Vagina (tissue), 2 donors: Measurements from ENCODE around the gene SAG. TPM values are rescaled to one million over a fixed set of nuclear protein-coding genes. Genes with fewer than 3 reads are reported as not detected.

Experiments
- DNase-seq, 2 donors: peaks; one replicate each; pipeline ENCODE4 v3.0.0-alpha.2; 2017; ENCODE audit errors: extremely low spot score in 2 of 2
- H3K27ac ChIP-seq: fragments of 200-600 bp; sonication (generic); one replicate; pipeline ENCODE4 v1.5.1; 2019
- H3K27me3 ChIP-seq: fragments of 200-600 bp; sonication (generic); one replicate; pipeline ENCODE4 v1.5.1; 2019
- H3K36me3 ChIP-seq, 2 donors: fragments of 200-600 bp; sonication (generic); one replicate each; pipeline ENCODE4 v1.5.1; 2017 to 2019
- H3K4me1 ChIP-seq: fragments of 200-600 bp; sonication (generic); one replicate; pipeline ENCODE4 v1.5.1; 2019
- H3K4me3 ChIP-seq, 2 donors: fragments of 200-600 bp; sonication (generic); 1 replicate in 1 of 2; 2 replicates in 1 of 2; pipeline ENCODE4 v1.5.1; 2016 to 2019
- H3K9me3 ChIP-seq: fragments of 200-600 bp; sonication (generic); one replicate; pipeline ENCODE4 v1.5.1; 2019
- CTCF ChIP-seq, 3 experiments: fragments of 450-650 bp in 2 of 3; fragments of 200-600 bp in 1 of 3; sonication (generic) in 1 of 3; IDR thresholded peaks; one replicate each; pipeline ENCODE4 v1.5.1; 2017 to 2019; ENCODE audit warnings: antibody characterized with exemption in 3 of 3, mild to moderate bottlenecking in 2 of 3, moderate library complexity in 2 of 3
- POLR2A ChIP-seq, 2 donors: fragments of 450-650 bp; IDR thresholded peaks; one replicate each; pipeline ENCODE4 v1.6.1; 2017; ENCODE audit warnings: antibody characterized with exemption in 2 of 2, mild to moderate bottlenecking in 2 of 2, moderate library complexity in 2 of 2
- POLR2AphosphoS5 ChIP-seq, 2 donors: sonication (generic); formaldehyde crosslinking; IDR thresholded peaks; one replicate each; pipeline ENCODE4 v1.9.0; 2017; ENCODE audit warnings: antibody characterized with exemption in 2 of 2, mild to moderate bottlenecking in 2 of 2, low read depth in 1 of 2; ENCODE audit not compliant: insufficient read depth in 1 of 2
- intact Hi-C: fragments of 100-400 bp; cut with DNase I; formaldehyde crosslinking; loops from one replicate; pipeline ENCODE4 v1.15.1; 2023
- total RNA-seq: library from RNA; depleted of rRNA; stranded (reverse); fragments of >200 nt; gene quantifications from one replicate; pipeline ENCODE4 v1.2.3, GENCODE V29; 2016

Gene SAG
- total RNA-seq, 1 donor from 2014 or later: not detected

- no peak overlapping the region for H3K4me3 ChIP-seq
- peaks cover 0 to 10% of the 10 kb centered on the region in 2 donors for H3K36me3 ChIP-seq
- TF ChIP-seq CTCF (IDR thresholded peaks at IDR 0.05) (no peak), POLR2AphosphoS5 (IDR thresholded peaks at IDR 0.05; ENCODE audit: insufficient read depth in 1 of 2, low read depth in 1 of 2) (no peak), POLR2A (IDR thresholded peaks at IDR 0.05) (no peak)
- intact Hi-C loops: no loop called here
- no peak for DNase-seq
- H3K27me3 ChIP-seq: no peaks in the 10 kb centered on the region
- H3K9me3 ChIP-seq: no peaks in the 10 kb centered on the region
- peaks cover 12% of the 10 kb centered on the region for H3K4me1 ChIP-seq
- H3K27ac ChIP-seq: no peak overlapping the region
Measured at GRCh38 chr2:233360771-233361176, 53.2 kb downstream of the SAG start.

GRCh38 chr2:233361297-233361696 is 53.7 kb downstream of the SAG start:
- peaks cover 9% of the 10 kb centered on the region for H3K4me1 ChIP-seq

GRCh38 chr2:233362742-233363141 is 55.1 kb downstream of the SAG start:
- no peak for TF ChIP-seq CTCF (IDR thresholded peaks at IDR 0.05)
- no peak for TF ChIP-seq POLR2A (IDR thresholded peaks at IDR 0.05)
- TF ChIP-seq POLR2AphosphoS5 (IDR thresholded peaks at IDR 0.05; ENCODE audit: insufficient read depth in 1 of 2, low read depth in 1 of 2): no peak
- intact Hi-C loops: no loop called here
- H3K4me3 ChIP-seq: no peak overlapping the region
- H3K9me3 ChIP-seq: no peaks in the 10 kb centered on the region
- H3K27me3 ChIP-seq: no peaks in the 10 kb centered on the region
- H3K36me3 ChIP-seq: peaks cover 0 to 10% of the 10 kb centered on the region in 2 donors
- H3K4me1 ChIP-seq: no peaks in the 10 kb centered on the region
- H3K27ac ChIP-seq: no peak overlapping the region
- no peak for DNase-seq

More at GRCh38 chr2:233361297-233361696, 53.7 kb downstream of the SAG start:
- DNase-seq: no peak
- intact Hi-C loops: no loop called here
- Histone ChIP-seq H3K9me3 (no peaks in the 10 kb centered on the region), H3K36me3 (peaks cover 0 to 10% of the 10 kb centered on the region in 2 donors), H3K27ac (no peak overlapping the region), H3K27me3 (no peaks in the 10 kb centered on the region), H3K4me3 (no peak overlapping the region)
- TF ChIP-seq POLR2A (IDR thresholded peaks at IDR 0.05) (no peak), POLR2AphosphoS5 (IDR thresholded peaks at IDR 0.05; ENCODE audit: insufficient read depth in 1 of 2, low read depth in 1 of 2) (no peak), CTCF (IDR thresholded peaks at IDR 0.05) (no peak)

GRCh38 chr2:233363744-233364235 is 56.2 kb downstream of the SAG start:
- peaks cover 0 to 10% of the 10 kb centered on the region in 2 donors for H3K36me3 ChIP-seq
- intact Hi-C loops: no loop called here
- no peak for TF ChIP-seq POLR2A (IDR thresholded peaks at IDR 0.05)
- no peak for TF ChIP-seq CTCF (IDR thresholded peaks at IDR 0.05)
- no peak for TF ChIP-seq POLR2AphosphoS5 (IDR thresholded peaks at IDR 0.05; ENCODE audit: insufficient read depth in 1 of 2, low read depth in 1 of 2)
- H3K4me3 ChIP-seq: no peak overlapping the region
- peaks cover 2% of the 10 kb centered on the region for H3K4me1 ChIP-seq
- H3K9me3 ChIP-seq: no peaks in the 10 kb centered on the region
- no peak overlapping the region for H3K27ac ChIP-seq
- DNase-seq: no peak
- no peaks in the 10 kb centered on the region for H3K27me3 ChIP-seq

GRCh38 chr2:233365861-233366520 is 58.4 kb downstream of the SAG start:
- TF ChIP-seq POLR2AphosphoS5 (IDR thresholded peaks at IDR 0.05; ENCODE audit: insufficient read depth in 1 of 2, low read depth in 1 of 2): no peak
- no peak for TF ChIP-seq CTCF (IDR thresholded peaks at IDR 0.05)
- no peak for TF ChIP-seq POLR2A (IDR thresholded peaks at IDR 0.05)
- Histone ChIP-seq H3K36me3 (peaks cover 0 to 10% of the 10 kb centered on the region in 2 donors), H3K9me3 (no peaks in the 10 kb centered on the region), H3K4me3 (no peak overlapping the region), H3K4me1 (peaks cover 10% of the 10 kb centered on the region), H3K27me3 (no peaks in the 10 kb centered on the region), H3K27ac (no peak overlapping the region)
- no peak for DNase-seq
- intact Hi-C loops: no loop called here
